DND-41 (cell line): Measurements from ENCODE around the gene CES3.
A peak's percentile ranks its signal among the peaks of the same experiment; 100 is the strongest.

Experiments used
- ATAC-seq: fragments of 200-7000 bp; cut with Tn5 transposase; 3 replicates; pipeline ENCODE4 v1.9.1; 2021; ENCODE audit warnings: low read depth; ENCODE audit not compliant: insufficient read depth
- DNase-seq: peaks from one replicate; pipeline ENCODE4 v3.0.0-alpha.2; 2020
- H2AFZ ChIP-seq: 2 replicates; pipeline ENCODE4 v1.6.0; 2012; ENCODE audit warnings: low read depth, low read length
- H3K27ac ChIP-seq: 2 replicates; pipeline ENCODE4 v1.5.1; 2012; ENCODE audit warnings: low read length, inconsistent platforms
- H3K27me3 ChIP-seq: fragments of 200-600 bp; sonication (generic); 2 replicates; pipeline ENCODE4 v1.6.0; 2012; ENCODE audit warnings: low read length, mild to moderate bottlenecking, inconsistent platforms; ENCODE audit not compliant: insufficient read depth, poor library complexity
- H3K36me3 ChIP-seq: 2 replicates; pipeline ENCODE4 v1.5.1; 2012; ENCODE audit warnings: low read length, inconsistent platforms; ENCODE audit not compliant: insufficient read depth
- H3K4me1 ChIP-seq: 2 replicates; pipeline ENCODE4 v1.5.1; 2012; ENCODE audit warnings: mild to moderate bottlenecking, low read length; ENCODE audit not compliant: insufficient read depth
- H3K4me2 ChIP-seq: 2 replicates; pipeline ENCODE4 v1.6.0; 2012; ENCODE audit warnings: mild to moderate bottlenecking, moderate library complexity, low read length, inconsistent platforms; ENCODE audit not compliant: insufficient read depth
- H3K4me3 ChIP-seq, 2 experiments: fragments of 200-600 bp in 1 of 2; shearing (Covaris generic) in 1 of 2; 2 replicates each; pipeline ENCODE4 v1.5.1; 2012 to 2016; ENCODE audit warnings: inconsistent platforms in 2 of 2, low read length in 2 of 2, mild to moderate bottlenecking in 2 of 2, low read depth in 1 of 2, moderate library complexity in 1 of 2
- H3K79me2 ChIP-seq: 2 replicates; pipeline ENCODE4 v1.6.0; 2012; ENCODE audit warnings: low read length, inconsistent platforms; ENCODE audit not compliant: insufficient read depth
- H3K9ac ChIP-seq: 2 replicates; pipeline ENCODE4 v1.6.0; 2012; ENCODE audit warnings: low read depth, mild to moderate bottlenecking, inconsistent platforms, low read length, moderate library complexity
- H3K9me3 ChIP-seq: 2 replicates; pipeline ENCODE4 v1.5.1; 2012; ENCODE audit warnings: low read length, moderate library complexity, mild to moderate bottlenecking, inconsistent platforms; ENCODE audit not compliant: insufficient read depth, severe bottlenecking
- H4K20me1 ChIP-seq: 2 replicates; pipeline ENCODE4 v1.6.0; 2012; ENCODE audit warnings: low read length; ENCODE audit not compliant: insufficient read depth
- EZH2 ChIP-seq: IDR thresholded peaks from 3 replicates; pipeline ENCODE4 v1.6.1; 2012; ENCODE audit warnings: borderline replicate concordance, low read depth, mild to moderate bottlenecking, moderate library complexity, low read length, inconsistent platforms; ENCODE audit not compliant: severe bottlenecking
- TF ChIP-seq, protein P1 (sequence below): IDR thresholded peaks from 2 replicates; pipeline ENCODE4 v1.5.1; 2012; ENCODE audit warnings: borderline replicate concordance, low read length, moderate library complexity, mild to moderate bottlenecking; ENCODE audit not compliant: poor library complexity, severe bottlenecking; ENCODE audit errors: extremely low read depth

The CES3 gene

DNA sequence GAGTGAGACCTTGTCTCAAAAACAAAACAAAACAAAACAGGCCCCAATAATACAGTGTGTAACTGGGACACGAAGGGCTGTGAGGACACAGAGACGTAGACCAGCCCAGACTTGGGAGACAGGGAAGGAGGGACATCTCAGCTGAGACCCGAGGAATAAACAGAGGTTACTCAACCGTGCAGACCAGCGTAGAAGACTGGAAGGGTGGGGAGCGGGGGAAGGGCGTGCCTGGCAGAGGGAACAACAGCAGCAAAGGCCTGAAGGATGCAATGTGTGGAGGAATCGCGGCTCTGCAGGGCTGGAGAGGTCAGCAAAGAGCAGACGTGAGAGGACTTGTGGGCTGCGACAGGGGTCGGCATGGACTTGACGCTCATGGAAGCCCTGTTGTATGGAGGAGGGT, 15.7 kb downstream of the CES3 start:
- Histone ChIP-seq H4K20me1 (no peaks in the 10 kb centered on the region), H3K4me1 (peaks cover 2% of the 10 kb centered on the region; the same call in 1 of the 2 replicates), H3K27ac (no peak overlapping the region), H3K9me3 (no peaks in the 10 kb centered on the region), H3K4me3 (no peak overlapping the region), H3K4me2 (no peak overlapping the region), H3K9ac (no peak overlapping the region), H3K79me2 (no peaks in the 10 kb centered on the region), H3K27me3 (no peaks in the 10 kb centered on the region), H3K36me3 (no peaks in the 10 kb centered on the region), H2AFZ (no peak overlapping the region)
- no peak for ATAC-seq
- TF ChIP-seq, protein P1, sequence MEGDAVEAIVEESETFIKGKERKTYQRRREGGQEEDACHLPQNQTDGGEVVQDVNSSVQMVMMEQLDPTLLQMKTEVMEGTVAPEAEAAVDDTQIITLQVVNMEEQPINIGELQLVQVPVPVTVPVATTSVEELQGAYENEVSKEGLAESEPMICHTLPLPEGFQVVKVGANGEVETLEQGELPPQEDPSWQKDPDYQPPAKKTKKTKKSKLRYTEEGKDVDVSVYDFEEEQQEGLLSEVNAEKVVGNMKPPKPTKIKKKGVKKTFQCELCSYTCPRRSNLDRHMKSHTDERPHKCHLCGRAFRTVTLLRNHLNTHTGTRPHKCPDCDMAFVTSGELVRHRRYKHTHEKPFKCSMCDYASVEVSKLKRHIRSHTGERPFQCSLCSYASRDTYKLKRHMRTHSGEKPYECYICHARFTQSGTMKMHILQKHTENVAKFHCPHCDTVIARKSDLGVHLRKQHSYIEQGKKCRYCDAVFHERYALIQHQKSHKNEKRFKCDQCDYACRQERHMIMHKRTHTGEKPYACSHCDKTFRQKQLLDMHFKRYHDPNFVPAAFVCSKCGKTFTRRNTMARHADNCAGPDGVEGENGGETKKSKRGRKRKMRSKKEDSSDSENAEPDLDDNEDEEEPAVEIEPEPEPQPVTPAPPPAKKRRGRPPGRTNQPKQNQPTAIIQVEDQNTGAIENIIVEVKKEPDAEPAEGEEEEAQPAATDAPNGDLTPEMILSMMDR, result no peak
- TF ChIP-seq EZH2, result no peak
- no peak for DNase-seq

DNA sequence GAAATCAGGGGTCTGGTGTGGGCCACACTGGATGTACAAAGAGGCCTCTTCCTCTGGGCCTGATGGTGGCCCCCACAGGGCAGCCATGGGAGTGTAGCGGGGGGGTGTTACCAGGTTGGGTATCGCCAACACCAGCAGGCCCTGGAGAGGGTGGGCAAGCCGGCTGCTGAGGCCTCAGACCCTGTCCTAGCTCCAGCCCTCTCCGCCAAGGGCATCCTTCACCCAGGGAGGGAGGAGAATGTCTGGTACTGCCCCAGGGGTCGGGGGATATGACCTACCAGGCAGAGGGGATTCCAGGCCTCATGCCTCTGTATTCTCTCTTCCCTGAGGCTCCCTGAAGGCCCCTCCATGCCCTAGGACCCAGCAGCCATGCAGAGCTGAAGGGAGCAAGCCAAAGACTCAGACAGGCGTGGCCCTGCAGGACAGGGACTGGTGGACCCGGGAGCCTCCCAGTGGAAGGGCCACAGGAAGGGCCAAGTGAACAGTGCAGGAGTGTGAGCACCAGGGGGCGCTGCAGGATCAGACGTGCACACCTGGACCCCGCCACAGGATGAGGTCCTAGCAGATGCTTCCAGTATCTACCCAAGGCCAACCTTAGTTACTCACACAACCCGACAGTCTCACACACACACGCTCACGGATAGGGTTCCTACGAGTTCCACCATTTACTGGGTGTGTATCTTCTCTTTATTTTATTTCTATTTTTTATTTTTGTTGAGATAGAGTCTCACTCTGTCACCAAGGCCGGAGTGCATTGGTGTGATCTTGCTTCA, 16.5 kb downstream of the CES3 start:
- peak; percentile 98 for ATAC-seq
- Histone ChIP-seq H4K20me1 (no peaks in the 10 kb centered on the region), H3K9me3 (no peaks in the 10 kb centered on the region), H3K9ac (no peak overlapping the region), H3K27me3 (no peaks in the 10 kb centered on the region), H2AFZ (peak overlapping the region; percentile 61), H3K4me2 (no peak overlapping the region), H3K4me1 (peaks cover 2% of the 10 kb centered on the region; the same call in 1 of the 2 replicates), H3K27ac (no peak overlapping the region), H3K36me3 (no peaks in the 10 kb centered on the region), H3K4me3 (no peak overlapping the region), H3K79me2 (no peaks in the 10 kb centered on the region)
- TF ChIP-seq EZH2, result no peak
- TF ChIP-seq, protein P1, result peak; percentile 99
- peak; percentile 84 for DNase-seq

DNA sequence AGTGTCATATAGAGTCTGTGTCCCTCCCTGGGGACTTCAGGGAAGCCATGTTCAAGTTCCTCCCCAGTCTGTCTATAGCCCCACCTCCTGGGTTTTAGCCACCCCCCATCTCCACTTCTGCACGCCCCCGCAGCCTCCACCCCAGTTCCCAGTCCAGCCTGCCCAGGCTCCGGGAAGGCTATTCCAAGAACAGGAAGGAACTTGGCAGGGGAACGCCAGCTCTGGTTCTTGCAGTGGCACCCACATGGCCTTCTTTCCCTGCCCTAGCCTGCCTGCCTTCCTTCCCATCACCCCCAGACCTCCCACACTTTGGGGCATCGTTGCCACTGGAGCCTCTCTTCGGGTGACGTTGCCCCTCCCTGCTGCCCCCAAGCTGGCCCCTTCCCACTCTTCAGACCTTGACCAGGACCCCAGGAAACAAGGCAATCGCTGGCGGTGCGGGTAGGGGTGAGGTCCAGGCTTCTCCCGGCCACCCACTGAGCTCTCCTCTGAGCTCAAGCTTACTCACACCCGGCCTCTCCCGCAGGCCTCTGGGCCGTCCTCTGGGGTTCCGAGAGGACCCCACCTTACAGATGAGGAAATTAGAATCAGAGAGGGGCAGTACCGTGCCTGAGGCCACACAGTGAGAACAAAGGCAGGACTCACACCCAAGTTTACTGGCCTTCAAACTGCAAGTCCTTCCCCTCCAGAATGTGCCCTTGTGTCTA, 18.1 kb downstream of the CES3 start:
- H3K9me3 ChIP-seq, result no peaks in the 10 kb centered on the region
- no peak overlapping the region for H3K9ac ChIP-seq
- H3K79me2 ChIP-seq, result no peaks in the 10 kb centered on the region
- no peak overlapping the region for H2AFZ ChIP-seq
- H3K4me1 ChIP-seq, result peaks cover 11% of the 10 kb centered on the region
- no peak for DNase-seq
- H3K27ac ChIP-seq, result no peak overlapping the region
- TF ChIP-seq EZH2, result no peak
- TF ChIP-seq, protein P1, result no peak
- H3K4me3 ChIP-seq, result no peak overlapping the region
- no peaks in the 10 kb centered on the region for H4K20me1 ChIP-seq
- no peak for ATAC-seq
- no peak overlapping the region for H3K4me2 ChIP-seq
- no peaks in the 10 kb centered on the region for H3K36me3 ChIP-seq
- H3K27me3 ChIP-seq, result no peaks in the 10 kb centered on the region
